Spinal cord (tissue), 10 donors: Measurements from ENCODE around the gene PLXNA2. TPM values are rescaled to one million over a fixed set of nuclear protein-coding genes. Genes with fewer than 3 reads are reported as not detected.

Experiments used
- DNase-seq, 6 donors: peaks; one replicate each; pipeline versions ENCODE4 v3.0.0 to v3.0.0-alpha.2; 2013 to 2015; ENCODE audit warnings: low spot score in 6 of 6, low read depth in 4 of 6
- H3K27ac ChIP-seq: one replicate; pipeline ENCODE4 v1.5.1; 2013; ENCODE audit warnings: low read depth, low read length, control low read depth
- H3K27me3 ChIP-seq: one replicate; pipeline ENCODE4 v1.6.1; 2013; ENCODE audit warnings: low read length; ENCODE audit not compliant: control insufficient read depth, insufficient read depth
- H3K36me3 ChIP-seq: one replicate; pipeline ENCODE4 v1.6.1; 2013; ENCODE audit warnings: low read length; ENCODE audit not compliant: control insufficient read depth, insufficient read depth
- H3K4me1 ChIP-seq: one replicate; pipeline ENCODE4 v1.6.1; 2013; ENCODE audit warnings: low read length; ENCODE audit not compliant: control insufficient read depth, insufficient read depth
- H3K4me3 ChIP-seq: one replicate; pipeline ENCODE4 v1.5.1; 2013; ENCODE audit warnings: low read depth, low read length, control low read depth
- H3K9me3 ChIP-seq: one replicate; pipeline ENCODE4 v1.6.1; 2013; ENCODE audit warnings: low read length; ENCODE audit not compliant: control insufficient read depth, insufficient read depth
- WGBS: methylation state at CpG from one replicate; pipeline ENCODE4 v1.1.5; 2013; ENCODE audit warnings: missing lambda C conversion rate; ENCODE audit not compliant: insufficient coverage; 5-methylcytosine and 5-hydroxymethylcytosine counted together
- polyA plus RNA-seq, 2 donors: library from polyadenylated mRNA; unstranded; fragments of 120-200 nt; gene quantifications; one replicate each; pipeline ENCODE4 v1.2.1, GENCODE V29; 2013; ENCODE audit not compliant: insufficient read length in 2 of 2
- small RNA-seq: library from RNA; depleted of rRNA; stranded (forward); fragments of <200 nt; gene quantifications from one replicate; pipeline ENCODE3, GENCODE V24; 2014; ENCODE audit warnings: low replicate concordance
- total RNA-seq, 2 donors: library from RNA; depleted of rRNA in 1 of 2; stranded (reverse); fragments of 120-200 nt in 1 of 2; fragments of >200 nt in 1 of 2; gene quantifications; one replicate each; pipeline versions ENCODE4 v1.2.3 to v1.2.4, GENCODE V29; 2013 to 2014
- donor health status: healthy.

Gene PLXNA2
- total and polyA plus RNA-seq, 4 donors: 22.0 to 52.8 (median 39.7) TPM

DNA sequence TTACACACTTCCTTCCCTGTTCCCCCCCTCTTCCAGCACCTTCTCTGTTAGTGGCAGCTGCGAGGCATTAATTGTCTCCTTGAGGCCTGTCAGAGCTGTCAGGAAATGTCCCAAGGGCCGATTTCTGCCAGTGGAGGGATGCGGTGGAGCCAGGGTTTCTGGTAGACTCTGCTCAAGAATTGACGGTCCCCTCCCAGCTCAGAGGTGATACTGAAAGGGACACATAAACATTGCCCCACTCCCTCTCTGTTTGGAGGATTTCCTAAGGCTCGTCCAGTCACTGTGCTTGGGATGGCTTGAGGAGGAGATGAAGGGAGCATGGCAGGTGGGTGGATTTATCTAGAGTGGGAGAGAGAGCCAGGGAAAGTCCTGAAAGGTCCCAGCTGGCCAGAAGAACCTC, 271.8 kb downstream of the PLXNA2 start:
- peak in 1 of 6 donors; percentile 63 for DNase-seq
- Histone ChIP-seq H3K27me3 (no peaks in the 10 kb centered on the region), H3K4me3 (no peak overlapping the region), H3K9me3 (no peaks in the 10 kb centered on the region), H3K27ac (no peak overlapping the region), H3K4me1 (no peaks in the 10 kb centered on the region), H3K36me3 (no peaks in the 10 kb centered on the region)
- WGBS: 69% methylated on average over 3 of the region's 5 CpGs

Small RNA genes within 50 kb of the gene (small RNA-seq; reads per million reads assigned to genes)
- gene AL606753.1: not detected
